ENCODE measurements around the gene CRABP2.

- TF ChIP-seq, protein P1, sequence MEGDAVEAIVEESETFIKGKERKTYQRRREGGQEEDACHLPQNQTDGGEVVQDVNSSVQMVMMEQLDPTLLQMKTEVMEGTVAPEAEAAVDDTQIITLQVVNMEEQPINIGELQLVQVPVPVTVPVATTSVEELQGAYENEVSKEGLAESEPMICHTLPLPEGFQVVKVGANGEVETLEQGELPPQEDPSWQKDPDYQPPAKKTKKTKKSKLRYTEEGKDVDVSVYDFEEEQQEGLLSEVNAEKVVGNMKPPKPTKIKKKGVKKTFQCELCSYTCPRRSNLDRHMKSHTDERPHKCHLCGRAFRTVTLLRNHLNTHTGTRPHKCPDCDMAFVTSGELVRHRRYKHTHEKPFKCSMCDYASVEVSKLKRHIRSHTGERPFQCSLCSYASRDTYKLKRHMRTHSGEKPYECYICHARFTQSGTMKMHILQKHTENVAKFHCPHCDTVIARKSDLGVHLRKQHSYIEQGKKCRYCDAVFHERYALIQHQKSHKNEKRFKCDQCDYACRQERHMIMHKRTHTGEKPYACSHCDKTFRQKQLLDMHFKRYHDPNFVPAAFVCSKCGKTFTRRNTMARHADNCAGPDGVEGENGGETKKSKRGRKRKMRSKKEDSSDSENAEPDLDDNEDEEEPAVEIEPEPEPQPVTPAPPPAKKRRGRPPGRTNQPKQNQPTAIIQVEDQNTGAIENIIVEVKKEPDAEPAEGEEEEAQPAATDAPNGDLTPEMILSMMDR (IDR thresholded peaks at IDR 0.05 in 8 of 11, conservative IDR thresholded peaks at IDR 0.05 in 3 of 11) = peak; percentile 94 to 99 (median 98)
- TF ChIP-seq POLR2A (IDR thresholded peaks at IDR 0.05) (no peak), POLR2AphosphoS5 (IDR thresholded peaks at IDR 0.05) (peak; percentile 62 to 85 (median 74))
Observed at GRCh38 chr1:156659988-156660751, 45.2 kb downstream of the CRABP2 start.
